Fibroblast of skin of right quadriceps (primary cell): ENCODE data around the gene RPS2.
A peak's percentile ranks its signal among the peaks of the same experiment; 100 is the strongest.
"Not testable (repeated sequence)": the region's sequence is repeated elsewhere in the genome, so short reads cannot be mapped to it uniquely, and the experiment has no call there.

ENCODE experiments used
- DNase-seq: peaks from one replicate; pipeline ENCODE4 v3.0.0-alpha.2; 2013

Gene RPS2

DNA sequence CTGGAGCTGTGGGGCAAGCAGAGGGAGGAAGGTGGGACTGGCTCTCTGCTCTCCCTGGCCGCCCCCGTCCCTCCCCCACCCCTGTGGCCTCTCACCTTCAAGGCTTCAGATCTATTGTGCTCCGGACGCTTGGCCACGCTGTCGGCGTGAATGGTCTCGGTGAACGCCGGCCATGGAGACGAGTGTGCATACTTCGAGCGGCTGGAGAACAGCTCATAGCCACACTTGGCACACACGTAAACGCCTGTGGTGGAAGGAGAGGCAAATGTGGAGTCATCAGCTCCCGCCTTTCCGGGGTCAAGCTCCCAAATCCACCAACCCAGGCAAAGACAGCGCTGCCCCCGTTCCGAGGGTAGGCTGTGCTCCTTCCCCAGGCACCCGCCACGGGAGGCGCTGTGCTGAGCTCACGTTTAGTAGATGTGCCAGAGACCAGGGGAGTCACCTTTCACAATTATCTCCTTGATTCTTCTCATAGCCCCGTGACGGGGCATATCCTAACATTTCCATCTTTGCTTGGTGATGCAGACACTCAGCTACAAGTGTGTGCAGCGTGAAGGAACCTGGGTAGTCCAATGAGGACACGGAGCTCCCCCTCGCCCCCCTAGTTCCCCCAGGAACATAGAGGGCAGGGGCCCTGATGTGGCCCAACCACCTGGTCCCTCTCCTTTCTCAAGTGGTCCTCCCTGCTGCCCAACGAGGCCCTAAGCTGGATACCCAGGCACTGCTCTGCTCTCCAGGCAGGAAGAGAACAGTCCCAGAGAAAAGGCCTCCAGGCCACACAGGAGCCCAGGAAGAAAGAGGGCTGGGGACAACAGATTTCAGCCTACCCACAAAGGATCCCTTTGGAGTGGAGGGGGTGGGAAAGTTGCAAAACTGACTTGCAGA lies 23.2 kb downstream of the RPS2 start:
- peak; percentile 46 for DNase-seq

DNA sequence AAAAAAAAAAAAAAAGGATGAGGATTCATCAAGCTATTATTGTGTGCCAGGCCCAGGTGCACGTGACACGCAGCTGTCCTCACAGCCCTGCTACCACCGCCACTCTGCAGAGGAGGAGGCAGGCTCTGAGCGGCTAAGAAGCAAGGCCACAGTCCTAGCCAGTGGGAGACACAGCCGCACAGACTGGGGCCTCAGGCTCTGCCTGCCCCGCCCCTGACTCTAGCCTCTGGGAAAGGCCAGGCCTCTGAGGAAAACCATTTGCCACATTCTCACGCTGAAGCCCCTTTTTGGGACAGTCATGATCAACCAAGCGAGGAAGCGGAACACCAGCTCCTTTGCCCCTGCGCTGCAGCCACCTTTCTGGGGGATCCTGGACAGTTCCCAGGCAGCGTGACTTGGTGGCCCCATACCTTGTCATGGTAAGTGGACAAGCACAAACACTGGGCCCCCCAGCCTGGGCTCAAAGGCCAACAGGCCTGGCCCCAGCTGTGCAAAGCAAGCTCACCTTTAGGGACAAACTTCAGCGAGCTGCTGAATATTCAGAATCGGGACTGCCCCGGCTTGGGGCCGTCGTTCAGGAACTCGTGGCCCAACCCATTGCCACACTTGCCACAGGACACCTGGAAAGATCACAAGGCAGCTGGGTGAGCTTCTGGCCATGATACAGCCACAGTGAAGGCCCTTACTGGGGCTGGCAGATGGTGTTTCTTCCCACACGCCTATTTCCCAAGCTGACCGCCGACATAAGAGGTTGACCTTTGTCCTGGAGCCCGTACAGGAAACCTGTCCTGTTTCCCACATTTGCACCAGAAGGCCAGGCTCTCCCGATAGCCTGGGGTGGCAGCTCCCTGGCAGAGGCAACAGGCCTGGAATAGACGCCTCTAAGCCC lies 24.1 kb downstream of the RPS2 start:
- DNase-seq, result no peak

DNA sequence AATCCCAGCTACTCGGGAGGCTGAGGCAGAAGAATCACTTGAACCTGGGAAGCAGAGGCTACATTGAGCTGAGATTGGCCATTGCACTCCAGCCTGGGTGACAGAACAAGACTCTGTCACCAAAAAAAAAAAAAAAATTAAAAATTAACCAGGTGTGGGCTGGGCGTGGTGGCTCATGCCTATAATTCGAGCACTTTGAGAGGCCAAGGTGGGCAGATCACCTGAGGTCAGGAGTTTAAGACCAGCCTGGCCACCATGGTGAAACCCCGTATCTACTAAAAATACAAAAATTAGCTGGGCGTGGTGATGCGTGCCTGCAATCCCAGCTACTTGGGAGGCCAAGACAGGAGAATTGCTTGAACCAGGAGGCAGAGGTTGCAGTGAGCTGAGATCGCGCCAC lies 24.8 kb downstream of the RPS2 start:
- DNase-seq, result not testable (repeated sequence)

DNA sequence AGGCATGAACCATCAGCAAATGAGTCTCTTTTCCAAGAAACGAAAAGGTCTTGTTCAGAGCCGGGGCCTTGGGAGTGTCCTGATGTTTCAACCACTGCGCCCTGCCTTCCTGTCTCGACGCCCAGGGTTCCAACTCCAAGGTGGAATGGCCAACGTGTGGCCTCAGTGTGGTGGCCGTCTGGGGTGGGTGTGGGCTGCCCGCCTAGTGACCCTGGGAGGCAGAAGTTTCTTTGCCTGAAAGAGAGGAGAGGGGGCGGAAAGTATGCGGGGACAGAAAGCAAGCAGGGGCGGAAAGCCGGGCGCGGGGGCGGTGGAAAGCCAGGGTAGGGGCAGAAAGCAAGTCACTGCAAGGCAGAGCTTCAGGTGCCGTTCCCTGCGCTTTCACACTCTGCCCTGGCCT lies 25.7 kb downstream of the RPS2 start:
- no peak for DNase-seq

DNA sequence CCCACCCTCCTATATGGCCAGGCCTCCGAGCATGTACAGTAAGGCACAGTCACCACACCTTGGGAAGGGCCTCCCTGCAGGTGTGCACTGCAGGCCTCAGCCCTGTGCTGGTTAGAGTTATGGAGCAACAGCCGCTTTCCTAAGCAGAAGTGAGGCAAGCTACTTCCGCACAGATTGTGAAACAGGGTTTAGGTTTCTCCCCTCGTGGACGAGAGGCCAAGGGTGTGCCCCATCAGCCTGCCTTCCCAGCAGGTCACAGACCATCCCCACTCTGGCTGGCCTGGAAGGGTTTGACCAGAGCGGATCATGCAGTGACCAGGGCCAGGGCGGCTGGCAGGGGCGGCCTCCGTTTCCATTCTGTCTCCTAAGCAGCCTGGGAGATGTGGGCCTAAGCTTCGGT lies 26.3 kb downstream of the RPS2 start:
- no peak for DNase-seq

DNA sequence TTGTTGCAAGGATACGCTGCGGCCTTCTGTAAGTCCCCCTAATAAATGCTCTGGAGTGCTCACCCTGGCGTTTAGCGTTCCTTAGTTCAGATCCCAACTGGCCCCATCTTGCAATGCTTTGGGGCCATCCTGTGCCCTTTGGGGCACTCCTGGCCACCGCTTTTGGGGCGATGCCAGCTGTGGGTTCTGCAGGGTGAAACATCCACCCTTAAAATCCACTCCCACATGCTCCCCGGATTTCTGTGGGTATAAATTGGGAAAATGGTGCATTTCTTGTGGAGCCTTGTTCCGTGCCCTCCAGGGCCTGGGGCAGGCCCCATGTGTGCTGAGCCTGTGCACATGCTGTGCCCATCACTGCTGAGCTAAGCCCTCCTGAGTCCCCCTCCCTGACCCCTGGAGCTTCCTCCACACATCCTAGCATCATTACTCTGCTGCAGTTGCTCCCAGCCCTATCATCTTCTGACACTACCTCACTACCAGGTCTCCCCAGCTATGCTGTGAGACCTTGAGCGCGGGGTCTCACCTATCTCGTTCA lies 27.6 kb downstream of the RPS2 start:
- DNase-seq, result no peak

DNA sequence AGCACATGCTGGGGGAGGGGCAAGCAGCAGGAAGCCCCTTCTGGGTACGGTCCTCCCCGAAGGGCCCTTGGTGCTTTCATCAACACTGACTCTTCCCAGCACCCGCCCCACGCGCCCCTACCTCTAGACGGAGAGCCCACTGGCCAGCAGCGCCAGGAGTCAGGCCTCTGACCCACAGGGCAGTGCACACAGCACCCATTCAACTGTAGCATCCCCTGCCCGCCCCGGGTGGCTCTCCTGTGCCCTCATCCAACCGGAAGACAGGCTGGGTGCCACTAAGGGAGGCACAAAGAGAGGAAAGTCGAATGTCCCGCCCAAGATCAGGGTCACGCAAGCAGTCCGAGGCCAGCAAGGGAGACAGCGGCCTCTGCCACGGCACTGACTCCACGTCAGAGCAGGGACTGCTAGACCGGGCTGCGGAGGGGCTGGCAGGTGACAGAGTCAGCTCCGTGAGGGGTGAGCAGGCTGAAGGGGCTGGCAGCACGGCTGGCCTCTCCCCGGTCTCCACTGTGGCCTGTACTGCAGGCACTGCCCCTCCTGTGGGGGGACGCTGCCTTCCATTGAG lies 31.4 kb downstream of the RPS2 start:
- no peak for DNase-seq

DNA sequence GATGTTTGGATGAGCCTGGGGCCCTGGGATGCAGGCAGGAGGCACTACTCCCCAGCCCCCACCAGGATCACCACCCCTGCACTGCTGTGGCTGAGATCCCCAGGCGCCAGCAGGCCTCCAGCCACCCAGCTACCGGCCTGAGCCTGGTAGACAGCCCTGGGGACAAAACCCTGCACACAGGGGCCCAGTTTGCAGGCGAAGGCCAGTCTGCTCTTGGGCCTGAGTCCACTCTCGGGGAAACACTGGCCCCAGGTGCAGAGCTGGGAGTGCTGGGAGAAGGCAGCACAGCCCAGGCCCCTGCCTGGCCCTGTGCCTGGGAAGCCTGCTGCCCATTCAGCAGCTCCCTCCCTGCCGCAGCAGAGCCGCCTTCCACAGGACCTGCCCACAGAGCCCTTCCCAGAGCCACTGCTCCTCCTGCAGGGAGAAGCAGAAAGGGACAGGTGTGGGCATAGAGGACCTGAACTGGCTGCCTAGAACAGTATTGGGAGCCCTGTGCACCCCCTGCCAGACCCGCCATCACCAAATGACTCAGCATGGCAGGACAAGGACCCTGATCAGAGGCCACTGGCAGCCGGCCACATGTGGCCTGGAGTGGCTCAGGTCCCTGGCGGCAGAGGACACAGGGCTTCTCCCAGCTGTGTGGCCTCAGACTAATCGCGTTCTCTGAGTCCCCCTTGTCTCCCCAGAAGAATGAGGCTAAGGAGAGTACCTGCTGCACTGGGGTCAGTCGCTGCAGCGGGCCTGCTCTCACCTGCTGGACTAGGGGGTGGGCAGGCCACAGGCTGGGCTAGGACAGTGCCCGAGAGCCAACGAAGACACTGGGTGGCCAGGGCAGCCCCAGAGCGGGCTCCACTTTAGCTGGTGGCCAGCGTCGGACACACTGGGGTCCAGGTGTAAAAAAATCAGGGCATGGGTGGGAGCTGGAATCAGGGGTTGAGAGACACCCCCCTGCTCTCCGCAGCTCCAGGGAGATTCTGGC lies 32.3 kb downstream of the RPS2 start:
- no peak for DNase-seq

DNA sequence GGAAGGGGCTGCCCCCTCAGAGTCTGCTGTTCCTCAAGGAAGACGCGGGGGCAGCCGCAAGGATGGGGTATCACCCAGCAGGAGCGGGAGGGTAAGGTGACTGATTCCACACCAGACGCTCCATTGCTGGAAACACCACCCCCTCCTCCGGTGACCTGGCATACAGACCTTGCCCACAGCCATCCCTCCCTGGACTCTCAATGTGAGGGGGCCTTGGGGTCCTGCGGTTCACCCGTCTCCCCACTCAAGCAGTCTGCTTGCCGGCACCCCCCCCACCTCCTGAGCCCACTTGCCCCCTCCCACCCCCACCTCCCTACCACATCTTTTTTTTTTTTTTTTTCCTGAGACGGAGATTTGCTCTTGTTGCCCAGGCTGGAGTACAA lies 34.3 kb downstream of the RPS2 start:
- DNase-seq, result no peak

DNA sequence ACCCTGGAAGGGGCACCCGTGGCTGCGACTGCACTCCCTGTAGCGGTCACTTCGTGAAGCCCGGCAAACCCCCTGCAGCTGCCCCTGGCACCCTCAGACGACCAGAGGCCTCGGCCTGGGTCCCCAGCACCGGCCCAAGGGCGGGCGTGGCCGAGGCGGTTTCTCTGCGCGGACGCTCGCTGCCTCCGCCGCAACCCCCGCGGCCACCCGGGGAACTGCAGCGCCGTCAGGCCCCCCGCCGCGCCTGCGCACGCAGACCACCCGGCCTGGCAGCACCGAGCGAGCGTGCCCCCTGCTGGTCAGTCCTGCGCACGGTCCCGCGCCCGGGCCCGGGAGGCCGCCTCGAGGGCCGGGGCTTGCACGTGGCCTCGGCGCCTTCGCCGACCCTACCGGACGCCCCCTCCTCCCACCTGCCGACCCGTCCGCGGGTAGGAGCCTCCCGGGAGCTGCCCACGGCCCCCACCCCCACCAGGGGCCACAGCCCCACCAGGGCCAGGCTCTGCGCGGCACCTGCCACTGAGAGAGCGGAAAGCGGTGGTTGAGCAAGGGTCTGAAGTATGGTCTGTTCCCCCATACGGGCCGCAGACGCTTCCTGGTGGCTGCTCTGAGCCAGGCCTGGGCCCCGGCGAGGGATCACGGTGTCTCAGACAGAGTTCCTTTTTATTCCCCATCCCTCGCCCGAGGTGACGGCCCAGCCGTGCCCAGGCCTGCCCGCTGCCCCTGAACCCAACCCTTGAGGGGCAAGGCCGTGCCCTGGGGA lies 34.9 kb downstream of the RPS2 start:
- peak; percentile 80 for DNase-seq

DNA sequence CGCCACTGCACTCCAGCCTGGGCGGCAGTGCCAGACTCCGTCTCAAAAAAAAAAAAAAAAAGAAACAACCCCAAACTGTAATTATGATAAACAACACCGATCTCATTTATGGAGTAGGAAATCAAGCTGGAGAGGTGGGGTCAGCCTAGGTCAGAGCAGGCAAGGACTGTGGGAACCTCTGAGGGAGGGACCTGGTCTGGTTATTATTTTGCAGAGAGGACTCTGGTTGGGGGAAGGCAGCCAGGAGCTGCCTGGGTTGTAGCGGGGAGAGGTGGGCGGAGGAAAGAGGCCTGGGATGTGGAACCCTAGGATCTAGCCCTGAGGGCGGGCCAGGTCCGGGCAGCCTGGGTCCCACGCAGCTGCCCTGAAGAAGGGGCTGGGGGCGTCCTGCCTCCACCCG lies 35.5 kb downstream of the RPS2 start:
- peak; percentile 29 for DNase-seq

DNA sequence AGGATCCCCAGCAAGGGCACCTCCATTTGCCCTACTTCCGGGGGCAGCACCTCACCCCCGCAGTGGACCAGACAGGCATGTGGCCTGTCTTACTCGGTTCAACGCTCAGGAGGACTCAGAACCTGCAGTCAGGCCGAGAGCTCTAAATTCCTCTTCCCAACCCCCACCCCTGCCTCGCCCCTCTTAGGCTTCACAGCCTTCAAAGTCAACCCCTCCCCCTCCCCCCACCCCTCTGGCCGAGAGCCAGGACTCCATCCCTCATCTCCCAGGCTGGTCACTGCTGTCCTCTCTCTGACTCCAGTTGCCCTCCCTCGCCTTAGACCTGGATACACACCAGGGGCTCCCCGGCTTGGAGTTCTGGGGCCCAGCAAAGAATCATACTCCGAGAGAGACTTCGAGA lies 38.4 kb downstream of the RPS2 start:
- no peak for DNase-seq

DNA sequence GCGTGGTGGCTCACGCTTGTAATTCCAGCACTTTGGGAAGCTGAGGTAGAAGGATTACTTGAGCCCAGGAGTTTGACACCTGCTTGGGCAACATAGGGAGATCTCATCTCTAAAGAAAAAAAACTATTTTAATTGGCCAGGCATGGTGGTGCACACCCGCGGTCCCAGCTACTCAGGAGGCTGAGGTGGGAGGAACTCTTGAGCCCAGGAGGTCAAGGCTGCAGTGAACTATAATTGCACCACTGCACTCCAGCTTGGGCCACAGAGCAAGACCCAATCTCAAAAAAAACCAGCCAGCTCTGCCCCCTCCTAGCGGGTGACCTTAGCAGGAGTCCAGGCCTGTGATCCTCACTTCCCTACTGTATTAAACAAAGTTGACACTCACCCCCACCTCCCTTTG lies 40.5 kb downstream of the RPS2 start:
- no peak for DNase-seq

DNA sequence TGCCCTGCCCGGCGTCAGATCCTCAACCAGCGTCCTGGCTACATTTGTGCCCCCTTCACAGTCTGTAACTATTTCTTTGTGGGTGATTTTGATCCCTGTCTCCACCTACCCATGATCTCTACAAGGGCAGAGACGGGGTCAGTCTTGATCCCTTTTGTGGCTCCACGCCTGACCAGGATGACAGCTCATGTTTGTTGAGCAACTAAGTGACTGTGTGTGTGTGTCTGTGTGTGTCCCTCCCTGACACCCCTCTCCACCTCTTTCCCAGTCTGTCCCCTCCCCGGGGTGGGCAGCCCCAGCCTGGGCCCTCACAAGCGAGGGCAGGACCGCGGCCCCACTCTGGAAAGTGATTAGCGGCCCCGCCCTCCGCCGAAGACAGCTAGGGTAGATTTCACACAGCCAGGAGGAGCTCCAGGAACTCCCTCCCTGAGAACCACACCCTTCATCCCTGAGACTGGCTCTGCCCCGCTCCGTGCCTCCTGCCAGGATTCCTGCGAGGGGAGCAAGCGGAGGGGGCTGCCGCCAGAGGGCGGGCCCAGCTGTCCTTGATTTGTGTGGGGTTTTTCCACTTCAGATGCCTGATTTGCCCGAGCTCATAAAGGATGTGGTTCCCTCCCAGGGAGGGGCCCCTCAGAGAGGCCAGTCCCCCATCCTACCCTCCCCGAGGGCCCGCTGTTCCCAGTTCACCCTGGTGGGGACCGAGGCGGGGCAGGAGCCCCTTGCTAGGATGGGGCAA lies 41.2 kb downstream of the RPS2 start:
- DNase-seq, result peak; percentile 48

DNA sequence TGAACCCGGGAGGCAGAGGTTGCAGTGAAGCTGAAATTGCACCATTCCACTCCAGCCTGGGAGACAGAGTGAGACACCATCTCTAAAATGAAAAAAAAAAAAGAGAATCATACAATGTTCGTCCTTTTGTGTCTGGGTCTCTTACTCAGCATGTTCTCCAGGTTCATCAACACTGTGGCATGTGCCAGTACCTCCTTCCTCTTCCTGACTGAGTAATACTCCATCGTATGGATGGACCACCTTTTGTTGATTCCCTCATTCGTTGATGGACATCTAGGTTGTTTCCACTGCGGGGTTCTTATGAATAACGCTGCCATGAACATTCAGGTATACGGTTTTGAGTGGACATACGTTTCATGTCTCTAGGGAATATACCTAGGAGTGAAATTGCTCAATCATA lies 42.3 kb downstream of the RPS2 start:
- DNase-seq, result no peak

DNA sequence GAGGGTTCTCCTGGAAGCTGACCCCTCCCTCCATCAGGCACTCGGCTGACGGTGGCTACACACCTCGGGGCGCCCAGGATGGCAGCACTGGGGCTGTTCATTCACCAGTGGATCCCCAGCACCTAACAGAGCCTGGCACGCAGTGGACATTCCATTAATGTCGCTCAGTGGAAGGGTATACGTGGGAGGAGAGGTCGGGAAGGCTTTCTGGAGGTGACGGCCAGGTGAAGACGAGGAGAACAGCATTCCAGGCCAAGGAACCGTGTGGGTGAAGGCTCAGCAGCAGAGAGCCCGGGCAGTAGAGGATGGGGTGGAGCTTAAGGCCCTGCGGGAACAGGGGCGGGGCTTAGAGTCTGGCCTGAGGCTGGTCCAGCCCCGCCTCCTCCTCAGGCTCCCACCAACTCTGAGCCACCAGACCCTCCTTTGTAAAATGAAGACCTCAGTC lies 43.9 kb downstream of the RPS2 start:
- DNase-seq, result no peak

DNA sequence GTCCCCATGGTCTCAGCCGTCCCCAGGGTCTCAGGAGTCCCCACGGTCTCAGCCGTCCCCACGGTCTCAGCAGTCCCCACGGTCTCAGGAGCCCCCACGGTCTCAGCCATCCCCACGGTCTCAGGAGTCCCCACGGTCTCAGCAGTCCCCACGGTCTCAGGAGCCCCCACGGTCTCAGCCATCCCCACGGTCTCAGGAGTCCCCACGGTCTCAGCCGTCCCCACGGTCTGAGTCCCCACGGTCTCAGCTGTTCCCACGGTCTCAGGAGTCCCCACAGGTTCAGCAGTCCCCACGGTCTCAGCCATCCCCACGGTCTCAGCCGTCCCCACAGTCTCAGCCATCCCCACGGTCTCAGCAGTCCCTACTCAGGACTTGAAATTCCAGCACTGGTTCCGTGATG lies 44.5 kb downstream of the RPS2 start:
- DNase-seq, result not testable (repeated sequence)

DNA sequence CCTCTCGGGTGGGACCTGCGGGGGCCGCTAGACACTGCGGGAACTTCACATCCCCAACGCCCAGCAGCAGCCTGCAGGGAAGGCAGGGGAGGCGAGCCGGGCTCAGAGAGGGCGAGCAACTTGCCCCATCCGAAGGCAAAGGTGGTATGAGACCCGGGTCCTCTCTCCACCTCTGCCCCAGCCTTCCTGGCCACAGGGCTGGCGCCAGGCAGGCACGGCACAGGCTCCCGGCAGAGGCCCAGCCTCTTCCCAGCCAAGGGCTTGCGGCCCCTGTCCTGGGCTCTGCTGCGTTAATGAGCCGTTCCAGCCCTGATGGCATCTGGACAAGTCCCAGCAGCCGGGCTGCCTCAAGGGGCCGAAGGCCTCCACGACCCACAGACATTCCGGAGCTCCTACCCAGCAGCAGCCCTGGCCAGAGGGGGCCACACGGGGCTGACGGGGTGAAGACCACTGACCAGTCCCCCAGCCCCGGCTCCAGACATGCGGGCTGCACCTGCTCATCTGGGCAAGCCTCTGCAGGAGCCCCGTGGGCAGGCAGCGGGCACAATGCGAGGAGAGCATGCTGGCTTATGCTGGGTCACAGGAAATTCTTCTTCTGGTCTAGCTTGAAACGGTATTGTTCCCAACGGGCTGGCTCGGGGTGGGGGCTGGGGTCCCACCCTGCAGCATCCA lies 45.2 kb downstream of the RPS2 start:
- no peak for DNase-seq

DNA sequence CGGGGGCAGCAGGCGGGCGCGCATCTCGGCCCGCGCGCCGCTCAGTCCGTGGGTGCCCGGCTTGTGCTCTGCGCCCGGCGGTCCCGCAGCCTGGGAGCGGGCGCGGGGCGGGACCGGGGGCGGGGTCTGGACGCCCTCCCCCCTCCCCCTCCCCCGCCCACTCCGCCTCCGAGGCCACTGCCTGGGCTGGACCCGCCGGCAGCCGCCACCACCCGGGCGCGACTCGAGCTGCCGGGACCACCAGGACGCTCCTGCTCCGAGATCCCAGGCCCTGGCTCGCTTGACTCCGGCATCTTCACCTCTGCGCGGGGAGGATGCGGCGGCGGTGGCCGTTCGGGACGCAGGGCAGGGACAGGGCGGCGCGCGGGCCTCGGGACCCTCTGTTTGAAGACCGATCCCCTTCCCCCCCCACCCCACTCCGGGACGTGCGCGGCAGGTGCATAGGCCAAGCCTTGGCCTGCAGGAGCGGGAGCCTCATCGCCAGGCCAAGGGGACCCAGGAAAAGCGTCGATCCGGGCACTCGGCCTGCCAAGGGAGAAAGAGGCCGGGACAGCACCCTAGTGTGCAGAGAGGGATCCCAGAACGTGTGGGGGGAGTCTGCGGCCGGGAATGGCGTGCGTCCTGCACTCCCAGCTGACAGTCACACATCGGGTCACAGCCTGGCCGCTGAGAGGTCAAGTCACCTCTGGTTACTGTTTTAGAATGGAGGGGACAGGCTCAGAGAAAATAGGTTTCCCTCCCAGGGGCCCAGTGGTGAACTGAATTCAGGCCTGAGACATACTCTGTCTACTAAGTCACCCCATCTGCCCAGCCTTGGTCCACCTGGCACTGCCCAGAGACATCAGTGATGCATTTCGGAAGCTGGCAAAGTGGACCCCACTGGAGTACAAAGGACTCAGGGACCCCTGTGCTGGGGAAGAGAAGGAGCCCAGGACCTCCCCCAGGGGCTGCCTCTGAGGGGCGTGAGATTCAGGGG lies 46.0 kb downstream of the RPS2 start, which contains the start of gene HS3ST6:
Gene HS3ST6 (minus strand): TSS at position 65 of the 976 bp plus-strand sequence. CDS start 92 bp downstream, outside the sequence.
- no peak for DNase-seq
